A673 (cell line): ENCODE data around the gene FNDC3B.

Experiments used
- CTCF ChIP-seq: fragments of 300-800, 200-600 bp; sonication (generic); conservative IDR thresholded peaks from 2 replicates; pipeline ENCODE4 v1.5.1; 2017; ENCODE audit warnings: low read depth, mild to moderate bottlenecking, antibody characterized with exemption, low read length, moderate library complexity, mixed read lengths
- EZH2 ChIP-seq: fragments of 200-600 bp; sonication (generic); IDR thresholded peaks from 2 replicates; pipeline ENCODE4 v1.6.1; 2017; ENCODE audit warnings: borderline replicate concordance, low read depth, mild to moderate bottlenecking, mixed read lengths, antibody characterized with exemption, low read length; ENCODE audit not compliant: poor library complexity, severe bottlenecking

GRCh38 chr3:172128858-172129257 is 89.5 kb downstream of the FNDC3B start:
- TF ChIP-seq CTCF (no peak), EZH2 (no peak)
